GM19328 (cell line): ENCODE results near the gene CDH8.

ENCODE experiments used
- ATAC-seq: cut with Tn5 transposase; IDR thresholded peaks from one replicate; pipeline ENCODE4 v1.9.1; 2021; ENCODE audit warnings: mild to moderate bottlenecking, moderate library complexity; ENCODE audit not compliant: unreplicated experiment

The CDH8 gene

GRCh38 chr16:61665512-61665911, 370.7 kb downstream of the CDH8 start:
- ATAC-seq = no peak

DNA sequence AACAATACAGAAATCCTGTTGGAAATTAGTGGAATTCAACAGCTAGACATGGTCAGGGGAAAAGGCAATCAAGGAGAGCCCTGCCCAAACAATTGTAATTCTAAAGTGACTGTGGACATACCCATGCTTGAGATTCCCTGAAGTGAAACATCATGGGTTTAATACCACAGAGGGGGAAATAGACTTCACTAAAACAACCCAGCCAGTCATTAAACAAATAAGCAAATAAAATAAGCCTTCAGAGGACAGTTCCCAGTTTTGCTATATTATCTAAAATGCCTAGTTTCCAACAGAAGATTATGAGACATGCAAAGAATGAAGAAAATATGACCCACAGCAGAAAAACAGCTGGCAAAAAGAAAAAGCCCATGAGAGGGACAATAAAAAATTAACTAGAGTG, 376.3 kb downstream of the CDH8 start:
- no peak for ATAC-seq

DNA sequence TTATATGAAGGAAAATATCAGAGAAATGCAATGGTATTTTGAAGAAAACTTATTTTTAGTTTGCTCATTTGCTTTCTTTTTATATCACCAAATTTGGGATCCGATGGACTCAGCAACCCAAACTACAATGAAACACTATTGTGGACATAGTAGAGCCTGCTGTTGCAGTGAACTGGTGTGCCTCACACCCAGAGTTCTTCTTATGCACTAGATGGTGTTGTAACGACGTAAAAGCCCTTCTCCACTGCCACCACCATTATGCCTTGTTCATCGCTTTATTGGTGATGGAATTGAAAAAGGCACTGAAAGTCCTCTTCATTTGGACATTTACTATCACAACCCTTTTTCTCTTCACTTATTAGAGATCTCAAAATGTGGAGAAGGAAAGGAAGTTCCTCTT, 381.3 kb downstream of the CDH8 start:
- ATAC-seq = no peak

- no peak for ATAC-seq
These were observed 382.7 kb downstream of the CDH8 start for GRCh38 chr16:61653544-61653943.

GRCh38 chr16:61645561-61645960, 390.7 kb downstream of the CDH8 start:
- ATAC-seq = no peak

- ATAC-seq = no peak
These were observed 391.5 kb downstream of the CDH8 start for GRCh38 chr16:61644736-61645135.

DNA sequence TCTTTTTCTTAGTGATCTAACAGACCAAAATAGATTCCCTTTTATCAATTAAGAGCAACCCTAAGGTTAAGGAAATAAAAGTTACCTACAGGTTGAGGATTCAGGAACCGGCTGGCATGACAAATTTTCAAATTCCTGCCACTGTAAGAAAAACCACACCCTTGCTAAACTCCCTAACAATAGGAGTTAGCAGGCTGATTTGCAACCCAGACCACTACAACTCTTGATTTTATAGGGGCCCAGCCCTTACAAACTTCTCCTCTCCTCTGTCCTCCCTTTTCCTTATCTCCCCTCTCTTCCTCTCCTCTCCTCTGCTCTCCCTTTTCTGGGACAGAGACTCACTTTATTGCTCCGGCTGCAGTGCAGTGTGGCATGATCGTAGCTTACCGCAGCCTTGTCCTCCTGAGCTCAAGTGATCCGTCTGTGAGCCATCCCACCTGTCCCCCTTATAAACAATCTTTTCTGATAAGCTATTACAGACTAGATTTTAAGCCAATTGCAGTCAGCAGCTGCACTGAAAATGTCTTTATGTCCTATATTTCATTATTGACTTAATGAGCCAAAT, 418.9 kb downstream of the CDH8 start:
- no peak for ATAC-seq

GRCh38 chr16:61616088-61616487, 420.1 kb downstream of the CDH8 start:
- ATAC-seq = no peak

DNA sequence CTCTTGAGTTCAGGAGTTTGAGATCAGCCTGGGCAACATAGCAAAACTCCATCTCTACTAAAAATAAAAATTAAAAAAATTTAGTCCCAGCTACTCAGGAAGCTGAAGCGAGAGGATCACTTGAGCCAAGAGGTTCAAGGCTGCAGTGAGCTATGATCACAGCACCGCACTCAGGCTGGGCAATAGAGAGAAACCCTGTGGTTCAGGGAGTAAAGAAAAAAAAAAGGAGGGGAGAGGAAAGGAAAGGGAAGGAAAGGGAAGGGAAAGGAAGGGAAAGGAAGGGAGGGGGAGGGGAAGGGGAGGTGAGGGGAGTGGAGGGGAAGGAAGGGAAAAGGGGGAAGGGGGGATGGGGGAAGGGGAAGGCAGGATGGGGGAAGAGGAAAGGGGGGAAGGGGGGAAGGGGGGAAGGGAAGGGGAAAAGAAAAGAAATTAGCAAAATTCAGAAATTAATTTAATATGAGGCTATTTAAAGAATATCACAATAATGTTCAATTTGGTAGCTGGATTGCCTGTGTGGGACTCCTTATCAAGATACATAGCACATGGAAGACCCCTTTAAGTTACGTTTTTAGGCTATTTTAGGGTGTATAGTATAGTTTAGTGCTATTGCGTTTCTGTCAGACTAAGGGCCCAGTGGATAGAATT, 424.3 kb downstream of the CDH8 start:
- ATAC-seq = no peak

- ATAC-seq = no peak
These were observed 429.7 kb downstream of the CDH8 start for GRCh38 chr16:61606581-61606980.
